Measurements from ENCODE around the gene POU4F3. TPM values are rescaled to one million over a fixed set of nuclear protein-coding genes. Genes with fewer than 3 reads are reported as not detected.
A peak's percentile ranks its signal among the peaks of the same experiment; 100 is the strongest.
"Not testable (repeated sequence)": the region's sequence is repeated elsewhere in the genome, so short reads cannot be mapped to it uniquely, and the experiment has no call there.

Gene POU4F3
- polyA plus RNA-seq (2013, experiment 1 of 2; ENCODE audit: insufficient read length), result 0.08 TPM
- not detected for polyA plus RNA-seq (2013, experiment 2 of 2; ENCODE audit: insufficient read length)

GRCh38 chr5:146338774-146339714 is at the start of gene POU4F3:
TSS of gene POU4F3 (plus strand) at chr5:146338839. CDS start at chr5:146339113, 274 bp downstream.
- no peak for DNase-seq

GRCh38 chr5:146290318-146290717 is 48.3 kb upstream of the POU4F3 start:
- no peak for DNase-seq

- peak; percentile 58 for DNase-seq
Observed at GRCh38 chr5:146291421-146292074, 47.1 kb upstream of the POU4F3 start.

- no peak for DNase-seq
Observed at GRCh38 chr5:146296245-146296644, 42.4 kb upstream of the POU4F3 start.

GRCh38 chr5:146298920-146299319 is 39.7 kb upstream of the POU4F3 start:
- not testable (repeated sequence) for DNase-seq

GRCh38 chr5:146301626-146302025 is 37.0 kb upstream of the POU4F3 start:
- peak; percentile 46 for DNase-seq

- no peak for DNase-seq
Observed at GRCh38 chr5:146302406-146302805, 36.2 kb upstream of the POU4F3 start.

- DNase-seq, result no peak
Observed at GRCh38 chr5:146306838-146307237, 31.8 kb upstream of the POU4F3 start.

GRCh38 chr5:146307796-146308195 is 30.8 kb upstream of the POU4F3 start:
- no peak for DNase-seq

- no peak for DNase-seq
Observed at GRCh38 chr5:146310540-146310939, 28.1 kb upstream of the POU4F3 start.

GRCh38 chr5:146311278-146311677 is 27.4 kb upstream of the POU4F3 start:
- DNase-seq, result no peak

- DNase-seq, result no peak
Observed at GRCh38 chr5:146313027-146313426, 25.6 kb upstream of the POU4F3 start.

- DNase-seq, result no peak
Observed at GRCh38 chr5:146321571-146321970, 17.1 kb upstream of the POU4F3 start.

- DNase-seq, result no peak
Observed at GRCh38 chr5:146327257-146327870, 11.3 kb upstream of the POU4F3 start.

GRCh38 chr5:146327989-146328388 is 10.7 kb upstream of the POU4F3 start:
- DNase-seq, result no peak

GRCh38 chr5:146329697-146330096 is 8.9 kb upstream of the POU4F3 start:
- DNase-seq, result no peak

GRCh38 chr5:146331423-146331822 is 7.2 kb upstream of the POU4F3 start:
- no peak for DNase-seq

- DNase-seq, result no peak
Observed at GRCh38 chr5:146334074-146334533, 4.5 kb upstream of the POU4F3 start.

GRCh38 chr5:146336197-146336596 is 2.4 kb upstream of the POU4F3 start:
- DNase-seq, result peak; percentile 5

- no peak for DNase-seq
Observed at GRCh38 chr5:146337264-146337904, 1.3 kb upstream of the POU4F3 start.

- no peak for DNase-seq
Observed at GRCh38 chr5:146337928-146338327, 711 bp upstream of the POU4F3 start.

- DNase-seq, result no peak
Observed at GRCh38 chr5:146339715-146340259, 1.1 kb downstream of the POU4F3 start.

All from fibroblast of skin of back (primary cell).